Measurements from ENCODE around the gene PRR36.

PRR36 gene

DNA sequence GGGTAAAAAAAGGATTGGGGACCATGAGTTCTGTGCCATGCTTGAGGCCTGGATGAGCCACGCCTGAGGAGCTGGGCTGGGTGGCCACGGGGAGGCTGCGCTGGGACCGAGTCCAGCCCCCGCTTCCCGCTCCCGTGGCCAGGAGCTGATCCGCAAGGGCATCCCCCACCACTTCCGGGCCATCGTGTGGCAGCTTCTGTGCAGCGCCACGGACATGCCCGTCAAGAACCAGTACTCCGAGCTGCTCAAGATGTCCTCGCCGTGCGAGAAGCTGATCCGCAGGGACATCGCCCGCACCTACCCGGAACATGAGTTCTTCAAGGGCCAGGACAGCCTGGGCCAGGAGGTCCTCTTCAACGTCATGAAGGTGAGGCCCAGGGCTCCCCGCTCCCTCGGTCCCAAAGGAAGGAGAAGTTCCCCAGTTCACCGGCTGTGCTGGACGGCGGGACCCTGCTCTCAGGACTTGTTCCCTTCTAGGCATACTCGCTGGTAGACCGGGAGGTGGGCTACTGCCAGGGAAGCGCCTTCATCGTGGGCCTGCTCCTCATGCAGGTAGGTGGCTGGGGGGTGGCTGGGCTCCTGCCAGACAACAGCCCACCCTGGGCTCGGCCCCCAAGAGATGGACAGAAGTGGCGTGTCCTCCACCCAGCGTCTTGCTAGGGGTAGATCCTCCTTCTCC is 25.3 kb downstream of the PRR36 start:
- no peak overlapping the region for H3K4me3 ChIP-seq (ENCODE audit: low read length)
- no peak for TF ChIP-seq ZNF274 (IDR thresholded peaks at IDR 0.05; ENCODE audit: low read depth, low read length)

DNA sequence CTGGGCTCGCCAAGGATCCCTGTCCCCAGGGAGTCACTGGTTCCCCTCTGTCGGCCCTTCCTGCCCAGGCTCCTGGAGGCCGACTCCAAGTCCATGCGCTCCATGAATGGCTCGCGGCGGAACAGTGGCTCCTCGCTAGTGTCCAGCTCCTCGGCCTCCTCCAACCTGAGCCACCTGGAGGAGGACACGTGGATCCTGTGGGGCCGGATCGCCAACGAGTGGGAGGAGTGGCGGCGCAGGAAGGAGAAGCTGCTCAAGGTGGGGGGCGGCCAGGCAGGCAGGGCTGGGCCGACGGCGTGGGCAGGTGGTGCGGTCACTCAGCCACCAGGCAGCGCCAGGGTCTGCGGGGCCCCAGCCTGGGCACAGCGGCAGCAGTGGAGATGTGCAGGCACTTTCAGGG is 26.5 kb downstream of the PRR36 start:
- no peak for TF ChIP-seq ZNF274 (IDR thresholded peaks at IDR 0.05; ENCODE audit: low read depth, low read length)

DNA sequence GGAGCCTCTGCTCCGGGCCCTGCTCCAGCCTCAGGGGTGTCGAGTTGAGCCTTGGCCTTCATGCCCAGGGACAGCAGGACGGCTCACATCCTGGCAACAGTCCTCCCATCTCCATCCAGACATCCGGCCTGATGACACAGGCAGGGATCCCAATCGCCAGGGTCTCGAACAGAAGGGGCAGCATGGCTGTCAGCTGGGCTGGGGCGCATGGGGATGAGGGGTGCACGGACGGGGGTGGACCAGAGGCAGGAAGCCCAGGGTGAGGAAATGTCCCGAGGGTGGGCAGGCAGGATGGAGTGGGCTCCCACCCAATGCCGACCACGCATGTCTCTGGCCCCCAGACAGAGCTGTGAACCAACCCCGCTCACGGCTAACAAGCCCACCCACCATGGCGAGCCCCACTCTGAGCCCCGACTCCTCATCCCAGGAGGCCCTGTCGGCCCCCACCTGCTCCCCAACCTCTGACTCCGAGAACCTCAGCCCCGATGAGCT is 28.0 kb downstream of the PRR36 start:
- no peak for TF ChIP-seq ZNF274 (IDR thresholded peaks at IDR 0.05; ENCODE audit: low read depth, low read length)

More for the DNA sequence above, 26.5 kb downstream of the PRR36 start:
- H3K4me3 ChIP-seq (ENCODE audit: low read length): no peak overlapping the region

GRCh38 chr19:7845390-7846154 is 28.6 kb downstream of the PRR36 start:
- no peak overlapping the region for H3K4me3 ChIP-seq (ENCODE audit: low read length)
- TF ChIP-seq ZNF274 (IDR thresholded peaks at IDR 0.05; ENCODE audit: low read depth, low read length): no peak

More for the DNA sequence above, 28.0 kb downstream of the PRR36 start:
- H3K4me3 ChIP-seq (ENCODE audit: low read length): no peak overlapping the region

- H3K4me3 ChIP-seq (ENCODE audit: low read length): no peak overlapping the region
- no peak for TF ChIP-seq ZNF274 (IDR thresholded peaks at IDR 0.05; ENCODE audit: low read depth, low read length)
Observed at GRCh38 chr19:7844951-7845350, 29.2 kb downstream of the PRR36 start.

- no peak overlapping the region for H3K4me3 ChIP-seq (ENCODE audit: low read length)
- TF ChIP-seq ZNF274 (IDR thresholded peaks at IDR 0.05; ENCODE audit: low read depth, low read length): no peak
Observed at GRCh38 chr19:7844405-7844804, 29.8 kb downstream of the PRR36 start.

- no peak overlapping the region for H3K4me3 ChIP-seq (ENCODE audit: low read length)
- TF ChIP-seq ZNF274 (IDR thresholded peaks at IDR 0.05; ENCODE audit: low read depth, low read length): no peak
Observed at GRCh38 chr19:7843521-7843920, 30.7 kb downstream of the PRR36 start.

- no peak for TF ChIP-seq ZNF274 (IDR thresholded peaks at IDR 0.05; ENCODE audit: low read depth, low read length)
- H3K4me3 ChIP-seq (ENCODE audit: low read length): no peak overlapping the region
Observed at GRCh38 chr19:7842661-7843294, 31.4 kb downstream of the PRR36 start.

DNA sequence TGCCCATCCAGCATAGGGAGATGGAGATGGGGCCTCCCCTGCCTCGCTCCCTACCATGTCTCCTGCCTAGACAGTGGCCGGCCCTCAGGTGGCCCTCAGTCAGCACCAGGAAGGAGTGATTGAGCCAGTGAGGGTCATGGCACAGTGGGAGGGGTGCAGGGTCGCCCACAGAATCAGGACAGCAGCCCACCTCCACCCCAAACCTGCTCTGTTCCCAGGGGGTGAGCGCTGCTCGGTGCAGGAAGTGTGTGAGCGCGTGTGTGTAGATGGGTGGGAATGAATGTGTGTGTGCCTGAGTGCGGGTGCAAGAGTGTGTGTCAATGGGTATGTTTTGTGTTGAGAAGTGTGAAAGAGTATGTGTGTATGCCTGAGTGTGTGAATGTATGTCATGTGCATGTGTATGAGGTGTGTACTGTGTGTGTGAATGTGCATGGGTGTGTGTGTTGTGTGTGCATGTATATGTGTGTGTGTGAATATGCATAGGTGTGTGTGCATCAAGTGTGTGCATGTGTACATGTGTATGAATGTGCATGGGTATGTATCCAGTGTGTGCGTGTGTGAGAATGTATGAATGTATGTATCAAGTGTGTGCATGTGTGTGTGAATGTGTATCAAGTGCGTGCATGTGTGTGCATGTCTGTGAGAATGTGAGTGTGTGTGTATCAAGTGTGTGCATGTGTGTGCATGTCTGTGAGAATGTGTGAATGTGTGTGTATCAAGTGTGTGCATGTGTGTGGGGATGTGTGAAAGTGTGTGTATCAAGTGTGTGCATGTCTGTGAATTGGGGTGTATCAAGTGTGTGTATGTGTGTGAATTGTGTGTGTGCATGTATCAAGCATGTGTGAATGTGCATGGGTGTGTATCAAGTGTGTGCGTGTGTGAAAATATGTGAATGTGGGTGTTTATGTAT is 32.2 kb downstream of the PRR36 start:
- no peak overlapping the region for H3K4me3 ChIP-seq (ENCODE audit: low read length)
- TF ChIP-seq ZNF274 (IDR thresholded peaks at IDR 0.05; ENCODE audit: low read depth, low read length): no peak

DNA sequence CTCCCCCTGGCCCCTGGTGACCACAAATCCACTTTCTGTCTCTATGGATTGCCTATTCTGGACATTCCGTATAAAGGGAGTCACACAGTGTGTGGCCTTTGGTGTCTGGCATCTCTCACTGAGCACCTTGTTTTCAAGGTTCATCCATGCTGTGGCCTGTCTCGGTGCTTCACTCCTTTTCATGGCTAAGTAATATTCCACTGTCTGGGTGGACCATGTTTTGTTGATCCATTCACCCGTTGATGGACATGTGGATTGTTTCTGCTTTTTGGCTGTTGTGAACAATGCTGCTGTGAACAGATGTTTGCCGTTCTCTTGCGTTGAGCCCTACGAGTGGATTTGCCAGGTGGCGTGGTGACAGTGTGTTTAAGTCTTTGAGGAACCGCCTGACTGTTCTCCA is 33.6 kb downstream of the PRR36 start:
- H3K4me3 ChIP-seq (ENCODE audit: low read length): no peak overlapping the region
- TF ChIP-seq ZNF274 (IDR thresholded peaks at IDR 0.05; ENCODE audit: low read depth, low read length): no peak

DNA sequence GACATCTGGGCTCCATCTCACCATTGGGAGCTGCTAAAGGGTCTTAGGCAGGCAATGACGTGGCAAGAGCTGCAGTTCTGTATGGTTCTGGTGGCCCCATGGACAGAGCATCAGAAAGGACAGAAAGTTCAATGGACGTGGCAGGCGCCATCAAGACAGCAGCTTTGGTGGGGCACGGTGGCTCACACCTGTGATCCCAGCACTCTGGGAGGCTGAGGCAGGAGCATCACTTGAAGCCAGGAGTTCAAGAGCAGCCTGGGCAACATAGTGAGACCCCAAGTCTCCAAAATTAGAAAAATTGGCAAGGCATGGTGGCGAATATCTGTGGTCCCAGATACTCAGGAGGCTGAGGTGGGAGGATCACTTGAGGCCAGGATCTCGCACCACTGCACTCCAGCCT is 34.7 kb downstream of the PRR36 start:
- no peak for TF ChIP-seq ZNF274 (IDR thresholded peaks at IDR 0.05; ENCODE audit: low read depth, low read length)
- H3K4me3 ChIP-seq (ENCODE audit: low read length): no peak overlapping the region

DNA sequence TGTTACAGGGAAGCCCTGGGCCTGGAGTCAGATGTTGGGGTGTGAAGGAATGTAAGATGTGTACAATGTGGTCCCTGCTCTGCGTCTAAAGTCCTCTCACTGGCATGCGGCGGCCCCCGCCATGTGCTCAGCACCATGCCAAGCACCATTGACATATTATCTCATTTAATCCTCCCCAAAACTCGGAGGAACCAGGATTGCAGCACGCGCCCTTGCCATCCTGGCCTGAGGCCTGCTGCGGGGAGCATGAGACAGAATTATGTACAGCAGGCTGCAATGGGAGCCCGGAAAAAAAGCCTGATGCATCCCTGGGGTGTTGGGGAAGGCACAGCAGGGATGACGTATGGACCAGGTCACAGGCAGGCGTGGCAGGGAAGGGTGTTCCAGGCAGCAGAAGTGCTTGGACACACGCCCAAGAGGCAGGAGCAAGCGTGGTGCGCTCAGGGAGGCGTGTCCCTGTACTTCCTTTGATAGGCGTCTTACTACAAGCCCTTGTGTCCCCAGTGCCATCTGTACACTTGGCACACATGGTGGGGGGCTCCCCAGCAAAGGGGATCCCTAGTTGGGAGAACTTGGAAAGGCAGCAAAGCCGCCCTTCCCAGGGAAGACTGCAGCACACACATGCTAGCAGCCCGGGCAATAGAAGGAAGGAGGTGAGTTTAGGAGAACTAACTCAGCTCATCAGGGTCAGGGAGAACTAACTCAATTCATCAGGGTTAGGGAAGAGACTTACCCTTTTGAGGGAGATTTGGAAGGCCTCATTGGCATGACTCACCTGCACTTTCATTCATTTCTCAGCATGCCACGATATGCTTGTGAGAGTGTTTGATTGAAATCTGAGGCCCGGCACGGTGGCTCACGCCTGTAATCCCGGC is 40.7 kb downstream of the PRR36 start:
- TF ChIP-seq ZNF274 (IDR thresholded peaks at IDR 0.05; ENCODE audit: low read depth, low read length): no peak
- H3K4me3 ChIP-seq (ENCODE audit: low read length): no peak overlapping the region

DNA sequence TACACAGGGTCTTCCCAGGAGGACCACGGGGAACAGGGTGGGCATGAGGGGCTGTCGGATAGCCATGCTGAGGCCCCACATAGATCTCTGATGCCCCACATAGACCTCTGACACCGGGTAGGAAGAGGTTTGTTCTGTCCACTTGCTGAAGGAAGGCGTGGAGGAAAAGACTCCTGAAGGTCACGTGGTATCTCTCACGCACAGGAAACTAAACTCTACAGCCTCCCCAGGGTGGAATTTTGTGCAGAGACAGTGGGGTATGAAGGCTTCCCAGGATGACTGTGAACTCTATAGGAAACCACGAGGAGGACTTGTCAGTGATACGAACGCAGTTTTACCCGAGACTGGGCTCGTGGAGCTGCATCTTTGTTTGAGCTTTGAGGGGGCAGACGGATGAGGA is 41.4 kb downstream of the PRR36 start:
- TF ChIP-seq ZNF274 (IDR thresholded peaks at IDR 0.05; ENCODE audit: low read depth, low read length): no peak
- no peak overlapping the region for H3K4me3 ChIP-seq (ENCODE audit: low read length)

All from GM08714 (cell line).